ENCODE measurements around the gene NDUFB5. TPM values are rescaled to one million over a fixed set of nuclear protein-coding genes. Genes with fewer than 3 reads are reported as not detected.
A peak's percentile ranks its signal among the peaks of the same experiment; 100 is the strongest.

The NDUFB5 gene
- polyA plus RNA-seq, 1 of the 3 experiments (the other 2 are of a cell fraction), result 35.3 TPM

GRCh38 chr3:179646177-179646576 is 41.6 kb downstream of the NDUFB5 start:
- peaks cover 1% of the 10 kb centered on the region for H3F3A ChIP-seq (replicated peaks; ENCODE audit: insufficient read depth)
- H3K27ac ChIP-seq (ENCODE audit: low read depth in 2 of 2, low read length in 1 of 2), result no peak overlapping the region
- no peaks in the 10 kb centered on the region for H3K9me3 ChIP-seq
- no peak for TF ChIP-seq RFX5 (IDR thresholded peaks at IDR 0.05; ENCODE audit: low read length)
- H3K4me1 ChIP-seq (ENCODE audit: control insufficient read depth in 1 of 2, insufficient read depth in 2 of 2, low read depth in 1 of 2, low read length in 1 of 2), result no peaks in the 10 kb centered on the region
- no peak overlapping the region for H3K4me2 ChIP-seq
- ChIA-PET POLR2A (no interaction called here), CTCF (interaction anchor here (0.6 kb wide), 1 partner anchor 738 kb away, joined by 3 read pairs; no protein-coding TSS in a partner anchor)
- H3K36me3 ChIP-seq (replicated peaks in 1 of 2; ENCODE audit: control insufficient read depth in 1 of 2, insufficient read depth in 2 of 2, low read length in 1 of 2), result no peaks in the 10 kb centered on the region
- no peaks in the 10 kb centered on the region for H3K79me2 ChIP-seq (ENCODE audit: insufficient read depth)
- no peak overlapping the region for H2AFZ ChIP-seq (ENCODE audit: low read depth)
- no peaks in the 10 kb centered on the region for H3K27me3 ChIP-seq (ENCODE audit: insufficient read depth)
- H4K20me1 ChIP-seq (ENCODE audit: insufficient read depth), result no peaks in the 10 kb centered on the region
- no peaks in the 10 kb centered on the region for H3K9me2 ChIP-seq
- DNase-seq, result no peak
- H3K9ac ChIP-seq, result no peak overlapping the region
- WGBS (ENCODE audit: low lambda C conversion rate), result 46% methylated on average over 3 of the region's 3 CpGs
- H3K4me3 ChIP-seq (ENCODE audit: low read depth in 2 of 2, low read length in 1 of 2), result no peak overlapping the region

GRCh38 chr3:179651687-179652446 is 47.3 kb downstream of the NDUFB5 start:
- Histone ChIP-seq H3K4me2 (peak overlapping the region; percentile 76), H3K79me2 (ENCODE audit: insufficient read depth) (peaks cover 36% of the 10 kb centered on the region), H4K20me1 (ENCODE audit: insufficient read depth) (peaks cover 24% of the 10 kb centered on the region), H3K27me3 (ENCODE audit: insufficient read depth) (no peaks in the 10 kb centered on the region), H3K9me3 (no peaks in the 10 kb centered on the region), H3K36me3 (replicated peaks in 1 of 2; ENCODE audit: control insufficient read depth in 1 of 2, insufficient read depth in 2 of 2, low read length in 1 of 2) (peaks cover 0 to 3% of the 10 kb centered on the region in 2 experiments), H2AFZ (ENCODE audit: low read depth) (peak overlapping the region; percentile 88), H3K9ac (peak overlapping the region; percentile 91), H3K4me3 (ENCODE audit: low read depth in 2 of 2, low read length in 1 of 2) (peak overlapping the region; percentile 71 to 80), H3K27ac (ENCODE audit: low read depth in 2 of 2, low read length in 1 of 2) (peak overlapping the region; percentile 90 to 93), H3K4me1 (ENCODE audit: control insufficient read depth in 1 of 2, insufficient read depth in 2 of 2, low read depth in 1 of 2, low read length in 1 of 2) (peaks cover 4 to 10% of the 10 kb centered on the region in 2 experiments; a peak in 2 of 4 replicates), H3K9me2 (no peaks in the 10 kb centered on the region), H3F3A (replicated peaks; ENCODE audit: insufficient read depth) (peaks cover 28% of the 10 kb centered on the region)
- CTCF ChIA-PET, result interaction anchor here (0.7 to 1.5 kb wide), 6 partner anchors 8 to 115 kb away, joined by 3 read pairs; no protein-coding TSS in a partner anchor
- TF ChIP-seq NFIC (IDR thresholded peaks at IDR 0.05; ENCODE audit: borderline replicate concordance) (no peak), POLR2AphosphoS5 (IDR thresholded peaks at IDR 0.05; ENCODE audit: low read depth, low read length) (no peak), RFX5 (IDR thresholded peaks at IDR 0.05; ENCODE audit: low read length) (no peak), CHD2 (IDR thresholded peaks at IDR 0.05; ENCODE audit: low read length, partially characterized antibody) (peak; percentile 5), PBX3 (IDR thresholded peaks at IDR 0.05) (no peak)
- WGBS (ENCODE audit: low lambda C conversion rate), result 66% methylated on average over 11 of the region's 11 CpGs
- DNase-seq, result peak; percentile 17
- POLR2A ChIA-PET, result interaction anchor here (0.9 kb wide), 1 partner anchor 15 kb away, joined by 3 read pairs; no protein-coding TSS in a partner anchor

- ChIA-PET CTCF (interaction anchor here (0.7 to 1.5 kb wide), 6 partner anchors 8 to 114 kb away, joined by 3 read pairs; no protein-coding TSS in a partner anchor), POLR2A (interaction anchor here (0.9 to 1.6 kb wide), 2 partner anchors 14 to 48 kb away, joined by 3 to 11 read pairs; partner anchors contain the start of genes MRPL47 and NDUFB5)
- WGBS (ENCODE audit: low lambda C conversion rate), result 1% methylated on average over 13 of the region's 56 CpGs
- TF ChIP-seq FOXJ3 (CRISPR knock-in tag; IDR thresholded peaks at IDR 0.05) (no peak), RFX5 (IDR thresholded peaks at IDR 0.05; ENCODE audit: low read length) (no peak), ELF1 (IDR thresholded peaks at IDR 0.05) (no peak), YY1 (IDR thresholded peaks at IDR 0.05; ENCODE audit: low read depth) (no peak), USF1 (IDR thresholded peaks at IDR 0.05; ENCODE audit: borderline replicate concordance, low read depth) (no peak), SIN3A (IDR thresholded peaks at IDR 0.05; ENCODE audit: borderline replicate concordance, low read depth, low read length) (peak; percentile 72; the same call in 1 of the 2 replicates), RCOR1 (IDR thresholded peaks at IDR 0.05; ENCODE audit: low read length) (peak; percentile 40; the same call in 1 of the 2 replicates), CHD2 (IDR thresholded peaks at IDR 0.05; ENCODE audit: low read length, partially characterized antibody) (no peak), TAF1 (IDR thresholded peaks at IDR 0.05; ENCODE audit: borderline replicate concordance, low read depth, low read length) (peak; percentile 34; the same call in 1 of the 2 replicates), MEF2A (IDR thresholded peaks at IDR 0.05; ENCODE audit: borderline replicate concordance, low read depth) (no peak), PBX3 (IDR thresholded peaks at IDR 0.05) (no peak), MAX (IDR thresholded peaks at IDR 0.05; ENCODE audit: low read depth) (peak; percentile 64; the same call in 1 of the 2 replicates), TCF12 (IDR thresholded peaks at IDR 0.05) (no peak), FOXM1 (IDR thresholded peaks at IDR 0.05; ENCODE audit: low read depth) (peak; percentile 92)
These were observed 48.0 kb downstream of the NDUFB5 start, which contains the start of gene USP13 for GRCh38 chr3:179652447-179653095. Gene USP13, plus strand, starts transcription at chr3:179653040. Its CDS starts 186 bp downstream, at chr3:179653226.

More at GRCh38 chr3:179652447-179653095, 48.0 kb downstream of the NDUFB5 start, which contains the start of gene USP13:
- Histone ChIP-seq H3K4me3 (ENCODE audit: low read depth in 2 of 2, low read length in 1 of 2) (peak within 1 kb of the TSS; percentile 80 to 95), H3F3A (replicated peaks; ENCODE audit: insufficient read depth) (peaks cover 28% of the 10 kb centered on the region), H3K9me2 (no peaks in the 10 kb centered on the region), H3K79me2 (ENCODE audit: insufficient read depth) (peaks cover 43% of the 10 kb centered on the region), H4K20me1 (ENCODE audit: insufficient read depth) (peaks cover 27% of the 10 kb centered on the region), H2AFZ (ENCODE audit: low read depth) (peak within 1 kb of the TSS; percentile 88), H3K4me2 (peak within 1 kb of the TSS; percentile 97), H3K27ac (ENCODE audit: low read depth in 2 of 2, low read length in 1 of 2) (peak within 1 kb of the TSS; percentile 90 to 93), H3K4me1 (ENCODE audit: control insufficient read depth in 1 of 2, insufficient read depth in 2 of 2, low read depth in 1 of 2, low read length in 1 of 2) (peaks cover 4 to 10% of the 10 kb centered on the region in 2 experiments; a peak in 2 of 4 replicates), H3K9me3 (no peaks in the 10 kb centered on the region), H3K27me3 (ENCODE audit: insufficient read depth) (no peaks in the 10 kb centered on the region), H3K9ac (peak within 1 kb of the TSS; percentile 91), H3K36me3 (replicated peaks in 1 of 2; ENCODE audit: control insufficient read depth in 1 of 2, insufficient read depth in 2 of 2, low read length in 1 of 2) (peaks cover 0 to 4% of the 10 kb centered on the region in 2 experiments)
- DNase-seq, result peak; percentile 95
